NCI-H526 (cell line): ENCODE data around the gene HPS3.
"Not testable (repeated sequence)": the region's sequence is repeated elsewhere in the genome, so short reads cannot be mapped to it uniquely, and the experiment has no call there.

Experiments used
- DNase-seq, 2 experiments: peaks; one replicate each; lab custom pipeline; 2025; lab: John Stamatoyannopoulos, UW

The HPS3 gene

GRCh38 chr3:149129326-149130205, at the start of gene HPS3:
Gene HPS3, plus strand, starts transcription at chr3:149129638. Its CDS starts 86 bp downstream, at chr3:149129724.
- DNase-seq = peak; percentile 85 to 97

- DNase-seq = peak; percentile 6 to 41
Measured at GRCh38 chr3:149080011-149080698, 49.3 kb upstream of the HPS3 start.

GRCh38 chr3:149080699-149081091, 48.7 kb upstream of the HPS3 start:
- DNase-seq = no peak

DNA sequence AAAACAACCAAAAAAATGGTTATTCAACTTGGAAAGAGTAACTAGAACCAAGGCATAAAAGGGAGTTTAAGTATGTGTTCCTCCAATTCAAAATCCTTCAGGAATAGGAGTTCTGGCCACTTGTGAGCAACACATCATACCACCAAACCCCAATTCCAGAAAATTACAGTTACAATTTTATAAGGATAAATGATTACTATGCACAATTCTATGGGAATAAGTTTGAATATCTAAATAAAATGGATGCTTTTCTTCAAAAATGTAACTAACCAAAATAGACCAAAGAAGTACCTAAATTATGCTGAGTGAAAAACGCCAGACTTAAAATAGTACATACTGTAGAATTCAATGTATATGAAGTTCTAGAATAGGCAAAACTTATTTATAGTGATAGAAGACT, 47.7 kb upstream of the HPS3 start:
- DNase-seq = no peak

DNA sequence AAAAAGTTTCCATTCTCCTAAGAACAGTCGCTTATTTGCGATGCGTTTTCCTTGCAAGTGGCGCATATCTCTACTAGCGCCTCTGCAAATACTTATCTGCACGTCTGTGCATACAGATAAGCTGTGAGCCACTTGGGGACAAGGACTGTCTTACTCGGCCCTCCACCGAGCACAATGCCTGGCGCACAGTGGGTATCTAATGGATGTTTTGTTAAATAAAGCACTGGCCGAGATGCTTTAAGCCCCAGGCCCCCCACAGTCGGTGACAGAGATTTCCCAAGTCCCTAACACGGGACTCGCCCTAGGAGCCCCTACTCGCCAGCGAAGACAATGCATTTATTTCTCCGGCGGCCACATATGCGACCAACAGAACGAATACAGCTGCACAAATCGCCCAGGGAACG, 43.6 kb upstream of the HPS3 start:
- peak in 1 of 2 experiments; percentile 67 for DNase-seq

DNA sequence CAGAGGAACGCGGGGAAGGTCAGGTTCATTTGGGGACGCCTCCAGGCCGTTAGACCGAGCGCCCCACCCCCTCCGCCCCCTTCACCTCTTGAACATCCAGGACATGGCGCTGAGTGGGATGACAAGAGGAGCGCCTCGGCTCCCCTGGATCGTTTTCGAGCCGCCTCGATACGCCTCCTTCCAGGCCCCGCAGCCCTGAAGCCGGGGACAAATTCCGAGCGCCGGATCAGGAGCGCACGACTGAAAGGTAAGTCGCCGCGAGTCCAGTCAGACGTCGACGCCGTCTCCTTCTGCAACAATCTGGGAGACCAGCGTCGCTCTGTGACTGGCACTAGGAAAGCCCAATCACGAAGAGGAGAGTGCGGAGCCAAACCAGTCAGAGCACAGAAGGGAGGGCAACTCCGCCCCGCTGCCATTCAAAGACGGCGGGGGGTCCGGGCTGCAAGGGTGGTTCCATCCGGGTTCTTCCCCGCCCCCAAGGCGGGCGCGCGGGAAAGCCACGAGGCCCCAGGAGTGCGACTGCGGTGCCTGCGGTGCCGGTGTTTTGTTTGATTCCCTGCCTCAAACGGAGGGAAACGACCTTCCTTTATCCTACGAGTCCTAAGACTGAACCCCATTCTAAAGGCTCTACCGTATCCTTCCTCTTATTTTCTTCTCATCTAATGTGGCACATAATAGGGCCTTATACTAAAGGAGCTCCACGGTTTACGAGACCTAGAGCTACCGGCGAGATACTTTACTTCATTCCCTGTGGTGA, 43.0 kb upstream of the HPS3 start, which contains the start of gene HLTF:
HLTF (minus strand) TSS at position 302 of the 757 bp plus-strand sequence; CDS start at position 105, 197 bp downstream.
- peak; percentile 98 to 99 for DNase-seq

GRCh38 chr3:149087208-149087607, 42.2 kb upstream of the HPS3 start:
- DNase-seq = no peak

GRCh38 chr3:149089395-149089794, 40.0 kb upstream of the HPS3 start:
- peak; percentile 23 to 42 for DNase-seq

DNA sequence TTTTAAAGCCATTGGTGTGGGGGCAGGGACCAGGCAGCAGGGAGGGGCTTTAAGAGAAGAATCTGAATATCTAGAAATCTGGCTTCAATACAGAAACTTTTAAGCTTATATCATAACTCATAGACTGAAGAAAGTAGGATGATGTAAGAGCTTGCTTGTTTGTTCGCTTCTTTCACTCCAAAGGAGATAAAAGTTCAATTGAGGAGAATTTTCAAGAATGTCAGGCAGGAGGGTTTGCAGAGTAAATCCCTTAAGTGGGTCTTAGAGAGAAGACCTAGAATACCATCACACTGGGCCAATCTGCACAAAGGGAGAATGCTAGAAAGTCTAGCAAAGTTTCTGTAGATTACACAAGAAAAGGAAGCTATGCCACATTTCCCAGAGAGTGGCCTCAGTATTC, 39.0 kb upstream of the HPS3 start:
- DNase-seq = no peak

- DNase-seq = no peak
Measured at GRCh38 chr3:149090907-149091306, 38.5 kb upstream of the HPS3 start.

GRCh38 chr3:149091983-149092382, 37.5 kb upstream of the HPS3 start:
- DNase-seq = no peak

DNA sequence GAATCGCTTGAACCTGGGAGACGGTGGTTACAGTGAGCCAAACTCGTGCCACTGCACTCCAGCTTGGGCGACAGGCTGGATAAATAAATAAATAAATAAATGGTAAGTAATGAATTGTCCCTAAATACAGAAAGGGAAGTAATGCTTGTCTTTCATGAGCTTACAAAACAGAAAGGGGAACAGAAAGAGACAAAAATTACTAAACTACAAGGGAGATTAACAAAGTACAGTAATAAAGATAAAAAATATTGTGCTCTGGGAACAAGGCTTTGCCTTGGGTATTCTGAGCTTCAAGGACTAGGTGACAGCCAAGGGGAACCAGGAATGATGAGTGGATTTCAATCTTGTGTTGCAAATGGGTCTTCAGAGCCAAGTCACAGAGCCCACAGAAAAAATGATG, 34.0 kb upstream of the HPS3 start:
- DNase-seq = no peak

DNA sequence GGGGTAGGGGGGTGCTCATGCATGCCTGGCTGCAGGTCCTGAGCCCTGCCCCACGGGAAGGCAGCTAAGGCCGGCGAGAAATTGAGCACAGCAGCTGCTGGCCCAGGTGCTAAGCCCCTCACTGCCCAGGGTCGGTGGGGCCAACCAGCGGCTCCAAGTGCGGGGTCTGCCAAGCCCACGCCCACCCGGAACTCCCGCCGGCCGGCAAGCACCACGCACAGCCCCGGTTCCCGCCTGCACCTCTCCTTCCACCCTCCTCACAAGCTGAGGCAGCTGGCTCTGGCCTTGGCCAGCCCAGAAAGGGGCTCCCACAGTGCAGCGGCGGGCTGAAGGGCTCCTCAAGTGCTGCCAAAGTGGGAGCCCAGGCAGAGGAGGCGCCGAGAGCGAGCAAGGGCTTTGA, 31.5 kb upstream of the HPS3 start:
- DNase-seq = not testable (repeated sequence)

GRCh38 chr3:149101154-149101553, 28.3 kb upstream of the HPS3 start:
- no peak for DNase-seq

- DNase-seq = no peak
Measured at GRCh38 chr3:149101641-149102040, 27.8 kb upstream of the HPS3 start.

DNA sequence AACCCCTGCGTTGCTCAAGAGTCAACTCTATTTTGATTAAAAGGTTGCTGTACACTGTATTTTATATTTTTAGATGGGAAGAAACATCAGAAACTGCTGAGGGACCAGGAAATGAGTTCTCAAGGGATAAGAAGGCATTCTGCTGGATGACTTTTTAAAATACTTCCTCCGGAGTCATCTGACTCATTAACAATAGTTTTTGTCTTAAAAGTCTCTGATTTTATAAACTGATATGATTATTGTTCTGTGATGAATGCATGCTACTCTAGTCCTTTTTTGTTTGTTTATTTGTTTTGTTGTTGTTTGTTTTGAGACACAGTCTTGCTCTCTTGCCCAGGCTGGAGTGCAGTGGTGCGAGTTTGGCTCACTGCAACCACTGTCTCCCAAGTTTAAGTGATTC, 25.0 kb upstream of the HPS3 start:
- no peak for DNase-seq

DNA sequence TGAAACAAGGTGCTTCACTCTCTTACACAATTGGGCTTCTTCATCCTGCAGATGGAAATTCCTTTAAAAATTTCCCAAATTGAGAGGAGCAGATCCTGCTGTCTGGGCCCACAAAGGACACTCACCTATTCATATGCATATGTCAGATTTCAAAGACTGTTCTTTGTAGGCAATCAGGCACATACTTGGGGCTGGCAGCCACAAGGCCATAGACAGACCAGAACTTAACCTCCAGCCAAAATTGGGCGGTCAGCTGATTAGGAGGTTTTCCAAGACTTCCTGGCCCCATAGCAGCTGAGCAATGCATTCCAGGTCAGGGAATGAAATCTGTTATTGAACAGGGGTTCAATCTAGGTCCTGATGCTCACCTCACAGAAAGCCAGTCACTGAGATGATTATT, 15.0 kb upstream of the HPS3 start:
- DNase-seq = no peak

GRCh38 chr3:149115114-149115513, 14.3 kb upstream of the HPS3 start:
- DNase-seq = no peak

DNA sequence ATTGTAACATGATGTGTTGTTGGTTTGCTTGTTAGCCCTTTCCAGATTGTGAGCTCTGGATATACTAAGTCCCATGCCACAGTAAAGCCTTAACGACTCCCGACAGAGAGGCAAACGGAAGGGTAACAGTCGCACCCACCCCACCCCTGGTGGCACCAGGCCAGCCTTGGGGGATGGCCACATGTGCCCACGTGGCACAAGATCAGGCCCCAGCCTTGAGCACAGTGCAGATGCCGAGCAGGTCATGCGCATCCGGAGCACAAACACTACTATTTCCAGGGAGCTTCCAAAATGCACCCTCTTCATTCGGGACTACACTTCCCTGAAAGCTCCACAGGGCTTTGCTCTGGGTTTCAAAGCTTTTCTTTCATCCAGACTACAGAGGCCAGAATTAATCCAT, 10.7 kb upstream of the HPS3 start:
- DNase-seq = no peak

GRCh38 chr3:149119466-149119865, 10.0 kb upstream of the HPS3 start:
- DNase-seq = no peak

- DNase-seq = peak; percentile 9 to 76
Measured at GRCh38 chr3:149120051-149120972, 9.1 kb upstream of the HPS3 start.
